ENCODE results near the gene GLIS1.

GLIS1 gene

GRCh38 chr1:53719469-53719868 is 19.5 kb downstream of the GLIS1 start:
- DNase-seq (ENCODE audit: low read depth in 2 of 3, low spot score in 2 of 3) = no peak

GRCh38 chr1:53718443-53718842 is 20.5 kb downstream of the GLIS1 start:
- no peak for DNase-seq (ENCODE audit: low read depth in 2 of 3, low spot score in 2 of 3)

- no peak for DNase-seq (ENCODE audit: low read depth in 2 of 3, low spot score in 2 of 3)
Measured at GRCh38 chr1:53717025-53717804, 21.7 kb downstream of the GLIS1 start.

GRCh38 chr1:53716150-53716549 is 22.8 kb downstream of the GLIS1 start:
- DNase-seq (ENCODE audit: low read depth in 2 of 3, low spot score in 2 of 3) = no peak

- no peak for DNase-seq (ENCODE audit: low read depth in 2 of 3, low spot score in 2 of 3)
Measured at GRCh38 chr1:53715478-53715877, 23.5 kb downstream of the GLIS1 start.

- no peak for DNase-seq (ENCODE audit: low read depth in 2 of 3, low spot score in 2 of 3)
Measured at GRCh38 chr1:53712276-53712675, 26.7 kb downstream of the GLIS1 start.

DNA sequence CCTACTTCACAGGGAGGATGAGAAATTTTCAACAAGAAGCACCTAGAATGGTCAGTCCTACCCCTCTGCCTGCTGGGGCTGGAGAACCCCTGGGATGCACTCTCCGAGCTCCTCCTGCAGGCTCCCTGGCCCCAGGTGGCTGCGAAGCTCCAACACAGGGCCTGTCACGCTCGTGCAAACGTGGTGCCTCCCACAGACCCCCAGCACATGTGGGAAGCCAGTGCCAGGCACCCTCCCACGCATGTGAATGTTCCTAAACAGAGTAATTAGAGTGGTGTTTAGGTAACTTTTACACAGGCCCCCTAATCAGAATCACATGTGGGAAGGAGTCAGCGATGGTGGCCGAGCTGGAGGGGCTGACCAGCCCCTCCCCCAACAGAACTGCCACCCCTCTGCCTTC is 28.4 kb downstream of the GLIS1 start:
- no peak for DNase-seq (ENCODE audit: low read depth in 2 of 3, low spot score in 2 of 3)

- no peak for DNase-seq (ENCODE audit: low read depth in 2 of 3, low spot score in 2 of 3)
Measured at GRCh38 chr1:53708687-53709086, 30.3 kb downstream of the GLIS1 start.

GRCh38 chr1:53706356-53706755 is 32.6 kb downstream of the GLIS1 start:
- DNase-seq (ENCODE audit: low read depth in 2 of 3, low spot score in 2 of 3) = no peak

DNA sequence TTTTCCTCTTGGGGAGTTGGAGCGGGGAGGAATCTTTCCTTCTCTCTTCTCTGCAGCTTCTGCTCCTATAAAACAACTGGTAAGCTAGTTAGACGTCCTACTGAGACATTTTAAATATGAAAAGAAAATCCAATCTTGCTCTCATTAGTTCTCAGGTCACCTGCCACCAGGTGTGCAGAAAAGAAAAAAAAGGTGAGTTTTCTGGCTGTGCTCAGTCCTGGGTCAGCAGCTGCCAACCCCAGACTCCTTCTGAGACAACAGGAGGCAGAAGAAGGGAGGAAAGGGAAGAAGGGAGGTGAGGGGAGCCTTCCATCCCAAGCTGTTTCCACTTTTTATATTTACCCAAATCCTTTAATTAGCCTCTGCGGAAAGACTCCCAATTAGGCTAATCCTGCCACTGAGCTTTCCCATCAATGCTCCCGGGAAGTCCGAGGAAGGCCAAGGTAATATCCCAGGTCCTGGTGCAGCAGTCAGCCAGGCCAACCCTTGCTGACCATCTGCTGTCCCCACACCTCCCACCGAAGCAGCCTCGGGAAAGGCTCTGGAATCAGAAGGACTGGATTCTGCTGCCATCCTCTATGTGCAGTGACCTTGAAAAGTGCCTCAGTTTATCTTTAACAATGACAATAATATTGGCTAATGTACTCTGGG is 33.4 kb downstream of the GLIS1 start:
- no peak for DNase-seq (ENCODE audit: low read depth in 2 of 3, low spot score in 2 of 3)

DNA sequence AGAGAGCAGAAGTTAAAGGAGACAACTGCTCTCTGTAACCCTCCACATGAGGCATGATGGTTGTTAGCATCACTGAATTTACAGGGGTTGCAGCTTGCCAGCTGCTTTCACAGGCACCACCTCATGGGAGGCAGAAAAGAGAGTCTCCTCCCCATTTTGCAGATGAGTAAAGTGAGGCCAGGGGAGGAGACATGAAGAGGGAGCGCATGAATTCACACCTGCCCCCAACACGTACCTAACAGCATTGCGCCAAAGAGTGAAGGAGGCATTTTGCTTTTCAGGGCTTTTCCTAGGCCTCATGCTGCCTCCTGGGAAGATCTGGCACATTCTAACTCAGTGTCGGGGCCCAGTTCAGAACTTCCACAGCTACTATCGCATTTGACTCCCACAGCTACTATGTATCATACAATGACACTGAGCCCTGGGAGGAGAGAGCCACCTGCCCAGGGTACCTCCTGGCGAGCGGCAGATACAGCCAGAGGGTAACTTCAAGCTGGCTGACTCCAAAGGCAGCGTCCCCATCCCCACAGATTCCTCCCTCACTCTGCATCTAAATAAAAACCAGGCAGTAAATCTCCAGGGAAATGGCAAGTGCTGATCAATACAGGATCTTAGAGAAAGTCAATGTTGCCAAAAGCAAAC is 34.0 kb downstream of the GLIS1 start:
- DNase-seq (ENCODE audit: low read depth in 2 of 3, low spot score in 2 of 3) = no peak

DNA sequence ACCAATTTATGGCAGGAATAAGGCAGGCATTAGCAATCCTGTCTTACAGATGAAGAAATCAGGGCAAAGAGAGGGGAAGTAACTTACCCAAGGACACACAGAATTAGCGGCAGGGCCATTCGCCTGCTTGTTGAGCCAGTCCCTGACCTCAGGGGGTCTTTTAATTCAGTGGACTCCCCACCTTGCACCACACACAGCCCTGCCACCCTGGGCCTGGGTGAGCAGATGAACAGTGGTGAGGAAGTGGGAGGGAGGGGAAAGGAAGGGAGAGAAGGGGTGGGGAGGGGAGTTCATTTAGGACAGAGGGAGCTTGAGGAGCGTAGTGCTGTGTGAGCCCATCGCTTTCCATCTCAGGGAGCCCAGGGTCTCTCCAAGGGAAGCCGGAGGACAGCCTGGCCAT is 34.7 kb downstream of the GLIS1 start:
- no peak for DNase-seq (ENCODE audit: low read depth in 2 of 3, low spot score in 2 of 3)

GRCh38 chr1:53703174-53703573 is 35.8 kb downstream of the GLIS1 start:
- DNase-seq (ENCODE audit: low read depth in 2 of 3, low spot score in 2 of 3) = no peak

GRCh38 chr1:53702341-53702740 is 36.6 kb downstream of the GLIS1 start:
- DNase-seq (ENCODE audit: low read depth in 2 of 3, low spot score in 2 of 3) = no peak

- no peak for DNase-seq (ENCODE audit: low read depth in 2 of 3, low spot score in 2 of 3)
Measured at GRCh38 chr1:53700776-53701175, 38.2 kb downstream of the GLIS1 start.

DNA sequence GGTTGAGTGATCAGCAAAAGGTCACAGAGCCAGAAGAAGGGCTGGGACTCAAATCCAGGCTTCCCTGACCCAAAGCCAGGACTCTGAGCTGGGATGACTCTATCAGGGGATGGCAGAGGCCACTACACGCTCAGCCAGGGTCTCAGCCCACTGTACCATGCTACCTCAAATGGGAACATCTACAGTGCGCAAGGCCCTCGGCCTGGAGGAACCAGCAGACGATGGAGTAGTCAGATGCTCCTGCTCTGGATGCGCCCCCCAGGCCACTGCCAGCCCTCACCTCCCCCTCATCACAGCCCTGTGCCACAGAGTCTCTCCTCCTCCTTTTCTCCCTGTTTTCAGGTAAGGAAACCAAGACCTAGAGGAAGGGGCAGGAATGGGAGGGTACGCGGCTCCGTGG is 39.0 kb downstream of the GLIS1 start:
- no peak for DNase-seq (ENCODE audit: low read depth in 2 of 3, low spot score in 2 of 3)

DNA sequence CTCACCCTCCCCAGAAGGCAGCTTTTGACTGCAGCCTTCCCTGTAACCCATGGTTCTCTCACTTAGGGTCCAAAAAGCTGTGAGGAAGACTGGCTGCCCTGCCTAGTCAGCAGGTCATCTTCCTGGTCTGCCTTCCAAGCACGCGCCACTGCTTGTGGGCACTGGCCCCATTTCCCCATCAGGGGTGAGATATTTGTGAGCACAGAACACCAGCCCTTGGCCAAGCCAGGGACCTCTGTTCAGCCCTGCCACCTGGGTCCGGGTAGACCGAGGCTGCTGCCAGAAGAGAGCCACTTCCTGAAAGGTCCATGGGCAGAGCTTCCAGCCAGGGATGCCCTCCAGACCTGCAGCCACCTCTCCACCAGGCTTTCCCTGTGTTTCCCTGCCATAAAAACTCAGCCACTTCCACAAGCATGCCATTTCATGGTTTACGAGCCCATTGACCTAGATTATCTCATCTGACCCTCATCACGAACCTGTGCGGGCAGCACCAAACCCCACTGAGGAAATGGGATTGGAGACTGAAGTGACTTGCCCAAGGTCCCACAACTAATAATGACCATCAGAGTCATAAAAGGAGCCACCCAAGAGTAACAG is 40.5 kb downstream of the GLIS1 start:
- DNase-seq (ENCODE audit: low read depth in 2 of 3, low spot score in 2 of 3) = no peak

GRCh38 chr1:53697721-53698383 is 41.1 kb downstream of the GLIS1 start:
- no peak for DNase-seq (ENCODE audit: low read depth in 2 of 3, low spot score in 2 of 3)

DNA sequence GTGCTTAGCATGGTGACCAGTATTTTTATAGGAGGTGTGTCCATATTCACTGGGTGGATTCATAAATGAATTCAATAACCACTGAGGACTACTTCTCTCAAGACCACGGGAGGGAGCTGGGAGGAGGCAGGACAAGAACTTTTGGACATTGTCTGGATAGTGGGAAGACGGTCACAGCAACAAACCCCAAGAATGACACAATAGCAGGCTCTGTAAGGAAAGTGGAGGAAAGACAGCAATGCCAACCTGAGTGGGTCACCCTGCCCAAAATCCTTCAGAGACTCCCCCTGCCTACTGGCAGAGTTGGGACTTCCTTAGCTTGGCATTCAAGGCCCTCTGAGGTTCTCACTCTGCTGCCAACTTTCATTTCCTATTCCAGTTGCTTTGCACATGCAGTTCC is 42.0 kb downstream of the GLIS1 start:
- no peak for DNase-seq (ENCODE audit: low read depth in 2 of 3, low spot score in 2 of 3)

DNA sequence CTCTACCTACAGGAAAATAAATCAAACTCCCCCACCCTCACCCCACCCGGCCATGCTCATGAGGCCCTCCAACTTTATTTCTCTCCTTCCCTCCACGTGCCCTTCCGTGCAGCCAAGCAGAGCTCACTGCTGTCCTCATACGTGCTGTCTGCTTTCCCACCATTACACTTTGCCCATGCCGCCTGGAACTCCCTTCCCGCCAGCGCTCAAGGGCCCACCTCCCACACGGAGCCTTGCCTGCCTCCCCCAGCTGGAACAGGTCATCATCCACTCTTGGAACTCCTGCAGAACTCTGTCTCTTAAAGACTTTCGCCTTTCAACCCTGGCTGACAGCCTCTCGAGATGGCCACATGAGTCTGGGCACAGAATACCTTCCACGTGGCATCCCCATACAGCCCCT is 42.4 kb downstream of the GLIS1 start:
- no peak for DNase-seq (ENCODE audit: low read depth in 2 of 3, low spot score in 2 of 3)

GRCh38 chr1:53696051-53696450 is 42.9 kb downstream of the GLIS1 start:
- DNase-seq (ENCODE audit: low read depth in 2 of 3, low spot score in 2 of 3) = no peak
